Neutrophil (primary cell): Measurements from ENCODE around the gene EYS.

Experiments used
- H3K27ac ChIP-seq: fragments of 200-600 bp; sonication (generic); 2 replicates; pipeline ENCODE4 v1.5.1; 2016; ENCODE audit warnings: mild to moderate bottlenecking, moderate library complexity
- H3K27me3 ChIP-seq: fragments of 200-600 bp; sonication (generic); 2 replicates; pipeline ENCODE4 v1.6.0; 2016; ENCODE audit warnings: mild to moderate bottlenecking
- H3K36me3 ChIP-seq: fragments of 200-600 bp; sonication (generic); 2 replicates; pipeline ENCODE4 v1.5.1; 2017
- H3K4me1 ChIP-seq, 2 experiments: fragments of 200-600 bp in 1 of 2; sonication (generic) in 1 of 2; 1 replicate in 1 of 2; 2 replicates in 1 of 2; pipeline versions ENCODE4 v1.5.1 to v1.6.1; 2013 to 2016; ENCODE audit warnings: low read depth in 1 of 2, low read length in 1 of 2, mild to moderate bottlenecking in 1 of 2, moderate library complexity in 1 of 2; ENCODE audit not compliant: control insufficient read depth in 1 of 2, insufficient read depth in 1 of 2
- H3K4me3 ChIP-seq, 2 experiments: fragments of 200-600 bp in 1 of 2; sonication (generic) in 1 of 2; 1 replicate in 1 of 2; 2 replicates in 1 of 2; pipeline ENCODE4 v1.5.1; 2013 to 2016; ENCODE audit warnings: low read depth in 1 of 2, low read length in 1 of 2, mild to moderate bottlenecking in 1 of 2, moderate library complexity in 1 of 2
- H3K9me3 ChIP-seq: fragments of 200-600 bp; sonication (generic); 2 replicates; pipeline ENCODE4 v1.5.1; 2016
- TF ChIP-seq, protein P1 (sequence below): fragments of 200-600 bp; sonication (generic); IDR thresholded peaks from 2 replicates; pipeline ENCODE4 v1.5.1; 2016; ENCODE audit warnings: antibody characterized with exemption

Gene EYS

GRCh38 chr6:64955435-64955848 is 751.6 kb downstream of the EYS start:
- H3K4me3 ChIP-seq = no peak overlapping the region
- TF ChIP-seq, protein P1, sequence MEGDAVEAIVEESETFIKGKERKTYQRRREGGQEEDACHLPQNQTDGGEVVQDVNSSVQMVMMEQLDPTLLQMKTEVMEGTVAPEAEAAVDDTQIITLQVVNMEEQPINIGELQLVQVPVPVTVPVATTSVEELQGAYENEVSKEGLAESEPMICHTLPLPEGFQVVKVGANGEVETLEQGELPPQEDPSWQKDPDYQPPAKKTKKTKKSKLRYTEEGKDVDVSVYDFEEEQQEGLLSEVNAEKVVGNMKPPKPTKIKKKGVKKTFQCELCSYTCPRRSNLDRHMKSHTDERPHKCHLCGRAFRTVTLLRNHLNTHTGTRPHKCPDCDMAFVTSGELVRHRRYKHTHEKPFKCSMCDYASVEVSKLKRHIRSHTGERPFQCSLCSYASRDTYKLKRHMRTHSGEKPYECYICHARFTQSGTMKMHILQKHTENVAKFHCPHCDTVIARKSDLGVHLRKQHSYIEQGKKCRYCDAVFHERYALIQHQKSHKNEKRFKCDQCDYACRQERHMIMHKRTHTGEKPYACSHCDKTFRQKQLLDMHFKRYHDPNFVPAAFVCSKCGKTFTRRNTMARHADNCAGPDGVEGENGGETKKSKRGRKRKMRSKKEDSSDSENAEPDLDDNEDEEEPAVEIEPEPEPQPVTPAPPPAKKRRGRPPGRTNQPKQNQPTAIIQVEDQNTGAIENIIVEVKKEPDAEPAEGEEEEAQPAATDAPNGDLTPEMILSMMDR = no peak
- no peaks in the 10 kb centered on the region for H3K36me3 ChIP-seq
- H3K27me3 ChIP-seq = no peaks in the 10 kb centered on the region
- no peak overlapping the region for H3K27ac ChIP-seq
- no peaks in the 10 kb centered on the region for H3K9me3 ChIP-seq
- H3K4me1 ChIP-seq = no peaks in the 10 kb centered on the region

GRCh38 chr6:64949257-64949656 is 757.8 kb downstream of the EYS start:
- no peaks in the 10 kb centered on the region for H3K4me1 ChIP-seq
- TF ChIP-seq, protein P1 = no peak
- H3K4me3 ChIP-seq = no peak overlapping the region
- no peak overlapping the region for H3K27ac ChIP-seq
- no peaks in the 10 kb centered on the region for H3K9me3 ChIP-seq
- H3K36me3 ChIP-seq = no peaks in the 10 kb centered on the region
- H3K27me3 ChIP-seq = no peaks in the 10 kb centered on the region

DNA sequence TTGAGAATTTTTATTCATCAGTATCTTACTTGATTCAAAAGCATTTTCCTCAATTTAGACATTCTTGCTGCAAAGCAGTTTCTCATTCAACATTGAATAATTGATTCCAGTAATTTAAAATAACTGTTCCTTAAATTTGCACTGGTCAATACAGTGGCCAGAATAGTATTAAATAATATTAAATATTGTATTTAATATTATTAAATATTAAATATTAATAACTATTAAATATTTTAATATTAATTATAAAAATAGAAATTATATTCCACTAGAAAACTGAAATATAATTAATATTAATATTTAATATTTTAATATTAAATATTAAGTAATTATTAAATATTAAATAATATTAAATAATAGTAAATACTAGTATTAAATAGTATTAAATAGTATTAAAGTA is 758.8 kb downstream of the EYS start:
- Histone ChIP-seq H3K4me3 (no peak overlapping the region), H3K36me3 (no peaks in the 10 kb centered on the region), H3K9me3 (no peaks in the 10 kb centered on the region), H3K4me1 (no peaks in the 10 kb centered on the region), H3K27me3 (no peaks in the 10 kb centered on the region), H3K27ac (no peak overlapping the region)
- TF ChIP-seq, protein P1 = no peak

DNA sequence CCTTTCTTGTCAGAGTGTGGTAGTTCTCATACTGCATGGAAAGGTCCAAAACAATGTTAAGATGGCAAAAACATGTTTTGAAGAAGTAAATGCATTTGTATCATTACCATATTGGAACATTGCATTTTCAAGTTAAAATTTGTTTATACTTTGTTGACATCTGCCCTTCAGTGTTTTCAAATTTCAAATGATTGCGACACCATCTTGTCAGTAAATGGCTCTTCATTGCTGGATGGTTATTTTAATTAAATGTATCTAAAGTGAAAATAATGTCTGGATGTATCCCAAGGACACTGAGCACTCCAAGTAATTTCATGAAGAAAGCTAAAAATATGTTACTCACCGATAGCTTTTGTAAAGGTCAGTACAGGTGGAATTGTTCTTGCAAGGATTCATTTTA is 761.6 kb downstream of the EYS start:
- no peaks in the 10 kb centered on the region for H3K4me1 ChIP-seq
- H3K9me3 ChIP-seq = no peaks in the 10 kb centered on the region
- H3K27me3 ChIP-seq = no peaks in the 10 kb centered on the region
- TF ChIP-seq, protein P1 = no peak
- H3K36me3 ChIP-seq = no peaks in the 10 kb centered on the region
- H3K27ac ChIP-seq = no peak overlapping the region
- H3K4me3 ChIP-seq = no peak overlapping the region

DNA sequence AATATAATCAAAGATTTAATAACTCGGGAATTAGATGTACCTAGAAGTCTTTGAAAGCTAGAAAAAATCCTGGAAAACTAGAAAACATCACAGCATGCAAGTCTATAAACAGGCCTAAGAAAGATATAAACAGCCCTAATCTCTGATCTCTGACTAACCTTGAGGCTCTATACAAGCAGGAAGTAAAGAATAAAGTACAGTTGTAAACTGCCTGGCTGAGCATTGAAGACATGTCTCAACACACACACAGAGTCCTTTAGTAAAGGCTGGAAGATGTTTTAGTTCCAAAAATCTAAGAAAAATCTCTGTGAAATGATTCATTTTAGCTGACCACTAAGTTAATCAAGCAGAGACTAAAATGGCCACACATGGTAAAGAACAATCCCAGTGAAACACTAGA is 774.5 kb downstream of the EYS start:
- no peaks in the 10 kb centered on the region for H3K27me3 ChIP-seq
- H3K9me3 ChIP-seq = no peaks in the 10 kb centered on the region
- no peak overlapping the region for H3K4me3 ChIP-seq
- TF ChIP-seq, protein P1 = no peak
- no peaks in the 10 kb centered on the region for H3K4me1 ChIP-seq
- H3K36me3 ChIP-seq = no peaks in the 10 kb centered on the region
- no peak overlapping the region for H3K27ac ChIP-seq

DNA sequence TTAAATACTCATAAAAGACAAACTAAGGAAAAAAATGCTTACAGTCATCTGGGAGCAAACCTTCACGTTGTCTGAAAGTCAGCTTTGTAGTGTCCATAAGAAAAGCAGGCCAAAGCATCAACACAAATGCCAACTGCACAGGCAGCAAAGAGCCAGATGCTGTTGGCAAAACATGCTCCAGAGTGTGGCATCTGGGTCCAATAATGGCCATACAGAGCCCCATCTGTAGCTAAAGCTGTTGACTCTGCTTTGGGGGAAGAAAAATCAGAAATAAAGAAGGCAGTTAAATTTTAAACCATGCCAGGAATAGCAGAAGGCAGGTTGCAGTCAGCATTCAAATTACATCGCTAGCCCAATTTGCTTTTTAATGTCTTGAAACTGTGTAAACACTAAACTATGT is 776.3 kb downstream of the EYS start:
- H3K9me3 ChIP-seq = no peaks in the 10 kb centered on the region
- H3K27me3 ChIP-seq = no peaks in the 10 kb centered on the region
- H3K4me1 ChIP-seq = no peaks in the 10 kb centered on the region
- TF ChIP-seq, protein P1 = no peak
- no peak overlapping the region for H3K27ac ChIP-seq
- no peak overlapping the region for H3K4me3 ChIP-seq
- H3K36me3 ChIP-seq = no peaks in the 10 kb centered on the region
